Cardiac muscle cell (in vitro differentiated cells and primary cell): ENCODE results near the gene FHL3. TPM values are rescaled to one million over a fixed set of nuclear protein-coding genes. Genes with fewer than 3 reads are reported as not detected.
"Not testable (repeated sequence)": the region's sequence is repeated elsewhere in the genome, so short reads cannot be mapped to it uniquely, and the experiment has no call there.

Experiments used
- DNase-seq, 2 donors: peaks; one replicate each; pipeline versions ENCODE4 v3.0.0 to v3.0.0-alpha.2; 2010 to 2017; ENCODE audit warnings: low read depth in 1 of 2, low spot score in 1 of 2
- H3K27ac ChIP-seq: fragments of 200-600 bp; sonication (generic); 2 replicates; pipeline ENCODE4 v1.5.1; 2016
- H3K27me3 ChIP-seq: fragments of 200-600 bp; sonication (generic); 2 replicates; pipeline ENCODE4 v1.6.0; 2016; ENCODE audit warnings: control low read depth
- H3K36me3 ChIP-seq: fragments of 200-600 bp; sonication (generic); 2 replicates; pipeline ENCODE4 v1.5.1; 2016; ENCODE audit warnings: control low read depth
- H3K4me1 ChIP-seq: fragments of 200-600 bp; sonication (generic); 2 replicates; pipeline ENCODE4 v1.8.1; 2017; ENCODE audit warnings: low read depth, mild to moderate bottlenecking, mixed run types
- H3K4me3 ChIP-seq: fragments of 200-600 bp; sonication (generic); 2 replicates; pipeline ENCODE4 v1.5.1; 2016; ENCODE audit warnings: mild to moderate bottlenecking
- H3K9me3 ChIP-seq: fragments of 200-600 bp; sonication (generic); 2 replicates; pipeline ENCODE4 v1.5.1; 2017; ENCODE audit warnings: low read depth, mild to moderate bottlenecking, control low read depth
- CTCF ChIP-seq: IDR thresholded peaks from 2 replicates; pipeline ENCODE4 v1.5.1; 2012; ENCODE audit warnings: low read depth, mild to moderate bottlenecking, low read length
- polyA plus RNA-seq: library from polyadenylated mRNA; unstranded; fragments of >200 nt; fragmentation: Nextera tagmentation; extraction: Ambion mirVana; gene quantifications from 2 replicates; pipeline ENCODE4 v1.2.1, GENCODE V29; 2016
- total RNA-seq: library from RNA; depleted of rRNA; stranded (reverse); fragments of >200 nt; gene quantifications from 2 replicates; pipeline ENCODE4 v1.2.3, GENCODE V29; 2016

FHL3 gene
- total and polyA plus RNA-seq, 2 experiments from 2014 or later, result 33.0 to 47.4 TPM

GRCh38 chr1:37978541-37978940 lies 26.8 kb downstream of the FHL3 start:
- Histone ChIP-seq H3K36me3 (peaks cover 57% of the 10 kb centered on the region), H3K9me3 (no peaks in the 10 kb centered on the region), H3K4me1 (no peaks in the 10 kb centered on the region), H3K27me3 (no peaks in the 10 kb centered on the region), H3K4me3 (no peak overlapping the region), H3K27ac (no peak overlapping the region)
- no peak for DNase-seq
- no peak for TF ChIP-seq CTCF

- peak; percentile 68 to 74 for DNase-seq
- H3K4me1 ChIP-seq, H3K4me3 ChIP-seq, H3K27me3 ChIP-seq, H3K27ac ChIP-seq, H3K9me3 ChIP-seq: not testable (repeated sequence)
- peaks cover 35% of the 10 kb centered on the region for H3K36me3 ChIP-seq
- TF ChIP-seq CTCF, result peak; percentile 55
Observed at GRCh38 chr1:37975083-37975482, 30.2 kb downstream of the FHL3 start.

GRCh38 chr1:37974567-37974966 lies 30.7 kb downstream of the FHL3 start:
- no peak for DNase-seq
- Histone ChIP-seq H3K4me3 (no peak overlapping the region), H3K27ac (no peak overlapping the region), H3K27me3 (no peaks in the 10 kb centered on the region), H3K9me3 (no peaks in the 10 kb centered on the region), H3K4me1 (no peaks in the 10 kb centered on the region), H3K36me3 (peaks cover 37% of the 10 kb centered on the region)
- TF ChIP-seq CTCF, result no peak

- DNase-seq, H3K4me1 ChIP-seq, H3K4me3 ChIP-seq, H3K9me3 ChIP-seq, H3K27me3 ChIP-seq, H3K27ac ChIP-seq: not testable (repeated sequence)
- H3K36me3 ChIP-seq, result peaks cover 37% of the 10 kb centered on the region
Observed at GRCh38 chr1:37973684-37974083, 31.6 kb downstream of the FHL3 start.

- no peak for DNase-seq
- peaks cover 39% of the 10 kb centered on the region for H3K36me3 ChIP-seq
- no peak for TF ChIP-seq CTCF
- no peaks in the 10 kb centered on the region for H3K27me3 ChIP-seq
- H3K4me3 ChIP-seq, result no peak overlapping the region
- H3K27ac ChIP-seq, result no peak overlapping the region
- H3K4me1 ChIP-seq, result no peaks in the 10 kb centered on the region
- no peaks in the 10 kb centered on the region for H3K9me3 ChIP-seq
Observed at GRCh38 chr1:37965301-37965700, 40.0 kb downstream of the FHL3 start.

GRCh38 chr1:37964106-37964505 lies 41.2 kb downstream of the FHL3 start:
- peaks cover 39% of the 10 kb centered on the region for H3K36me3 ChIP-seq
- H3K27me3 ChIP-seq, H3K27ac ChIP-seq, H3K9me3 ChIP-seq, H3K4me1 ChIP-seq, DNase-seq, H3K4me3 ChIP-seq: not testable (repeated sequence)

GRCh38 chr1:37958690-37959089 lies 46.6 kb downstream of the FHL3 start:
- Histone ChIP-seq H3K9me3 (no peaks in the 10 kb centered on the region), H3K4me1 (peaks cover 5% of the 10 kb centered on the region), H3K27me3 (no peaks in the 10 kb centered on the region), H3K36me3 (peaks cover 28% of the 10 kb centered on the region), H3K27ac (no peak overlapping the region), H3K4me3 (no peak overlapping the region)
- no peak for TF ChIP-seq CTCF
- peak in 1 of 2 donors; percentile 52 for DNase-seq
